Measurements from ENCODE around the gene BEST3. TPM values are rescaled to one million over a fixed set of nuclear protein-coding genes. Genes with fewer than 3 reads are reported as not detected.

Gene BEST3
- polyA plus RNA-seq, 1 donor from 2014 or later = not detected

DNA sequence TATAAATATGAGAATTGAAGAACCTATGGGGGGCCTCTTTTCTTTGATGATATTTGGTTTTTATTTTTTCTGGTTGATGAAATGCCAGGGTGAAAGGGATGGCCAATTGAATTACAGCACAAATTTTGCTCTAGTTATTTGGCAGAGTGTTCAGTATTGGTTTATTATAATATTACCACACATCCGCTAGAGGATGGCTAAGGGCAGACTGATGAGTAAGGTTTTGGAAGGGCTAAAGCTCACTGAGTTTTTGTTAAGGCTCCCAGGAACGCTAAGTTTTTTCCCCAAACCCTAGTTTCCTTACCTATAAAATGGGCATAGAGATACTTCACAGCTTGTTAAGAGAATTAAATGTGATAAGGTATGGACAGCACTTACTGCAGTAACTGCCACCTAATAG, 54.1 kb downstream of the BEST3 start:
- Mint-ChIP-seq H3K4me3 (no peak overlapping the region), H3K27ac (no peak overlapping the region), H3K9me3 (no peaks in the 10 kb centered on the region), H3K27me3 (peaks cover 11% of the 10 kb centered on the region), H3K36me3 (no peaks in the 10 kb centered on the region), H3K4me1 (no peaks in the 10 kb centered on the region)

DNA sequence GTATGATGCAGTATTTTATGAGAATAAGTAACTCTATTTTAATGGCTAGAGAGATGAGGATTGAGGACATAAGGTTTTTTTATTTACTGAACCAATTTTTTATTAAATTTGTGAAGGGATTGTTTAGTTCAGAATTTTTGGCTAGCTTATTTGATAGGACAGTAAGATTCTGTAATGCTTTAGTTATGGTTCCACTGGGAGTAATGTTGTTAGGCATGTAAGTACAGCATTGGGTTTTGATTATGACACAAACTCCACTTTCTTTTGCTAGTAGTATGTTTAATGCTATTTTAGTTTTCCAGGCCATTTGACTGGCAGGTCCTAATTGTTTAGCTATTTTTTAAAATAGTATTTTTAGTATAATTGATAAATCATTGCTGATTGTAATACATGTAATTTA, 54.6 kb downstream of the BEST3 start:
- no peak overlapping the region for H3K4me3 Mint-ChIP-seq
- H3K4me1 Mint-ChIP-seq = no peaks in the 10 kb centered on the region
- no peak overlapping the region for H3K27ac Mint-ChIP-seq
- H3K9me3 Mint-ChIP-seq = no peaks in the 10 kb centered on the region
- no peaks in the 10 kb centered on the region for H3K36me3 Mint-ChIP-seq
- H3K27me3 Mint-ChIP-seq = peaks cover 11% of the 10 kb centered on the region

DNA sequence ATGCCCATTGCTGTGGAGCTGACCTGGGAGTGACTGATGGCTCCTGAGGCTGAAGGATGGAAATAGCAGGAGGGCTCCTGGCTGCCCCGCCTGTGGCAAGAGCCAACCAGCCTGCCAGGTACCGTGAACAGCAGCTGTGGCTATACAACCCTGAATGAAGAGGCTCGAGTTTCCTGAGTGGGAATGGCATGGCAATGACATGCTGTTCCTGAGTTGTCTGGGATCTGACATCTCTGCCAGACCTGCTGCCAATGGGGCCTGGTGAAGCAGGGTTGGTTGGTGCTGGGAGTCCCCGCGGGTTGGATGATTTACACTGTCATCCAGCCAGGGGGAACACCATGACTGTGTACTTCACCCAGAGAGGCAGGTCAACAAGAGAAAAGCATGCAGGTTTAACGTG, 56.6 kb downstream of the BEST3 start:
- H3K4me1 Mint-ChIP-seq = no peaks in the 10 kb centered on the region
- H3K36me3 Mint-ChIP-seq = no peaks in the 10 kb centered on the region
- no peaks in the 10 kb centered on the region for H3K9me3 Mint-ChIP-seq
- no peak overlapping the region for H3K4me3 Mint-ChIP-seq
- H3K27me3 Mint-ChIP-seq = peaks cover 4% of the 10 kb centered on the region
- H3K27ac Mint-ChIP-seq = no peak overlapping the region

DNA sequence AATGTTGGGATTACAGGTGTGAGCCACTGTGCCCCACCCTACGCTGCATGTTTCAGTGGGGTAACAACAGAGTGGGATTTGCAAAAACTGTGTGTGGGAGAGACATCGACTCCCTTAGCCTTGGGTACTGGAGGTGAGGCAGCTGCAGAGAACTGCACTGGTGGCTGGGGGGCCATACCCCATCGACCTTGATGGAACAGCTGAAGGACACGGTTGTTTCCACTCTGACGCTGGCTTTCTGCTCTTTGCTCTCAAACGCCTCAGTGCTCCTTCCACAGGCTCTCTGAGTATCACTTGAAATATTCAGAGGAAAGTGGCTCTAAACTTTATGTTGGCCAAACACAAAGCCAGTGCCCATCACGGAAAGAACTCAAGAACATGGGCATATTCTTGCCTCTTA, 57.6 kb downstream of the BEST3 start:
- H3K4me1 Mint-ChIP-seq = no peaks in the 10 kb centered on the region
- no peak overlapping the region for H3K4me3 Mint-ChIP-seq
- no peak overlapping the region for H3K27ac Mint-ChIP-seq
- H3K9me3 Mint-ChIP-seq = no peaks in the 10 kb centered on the region
- no peaks in the 10 kb centered on the region for H3K36me3 Mint-ChIP-seq
- peaks cover 1% of the 10 kb centered on the region for H3K27me3 Mint-ChIP-seq

DNA sequence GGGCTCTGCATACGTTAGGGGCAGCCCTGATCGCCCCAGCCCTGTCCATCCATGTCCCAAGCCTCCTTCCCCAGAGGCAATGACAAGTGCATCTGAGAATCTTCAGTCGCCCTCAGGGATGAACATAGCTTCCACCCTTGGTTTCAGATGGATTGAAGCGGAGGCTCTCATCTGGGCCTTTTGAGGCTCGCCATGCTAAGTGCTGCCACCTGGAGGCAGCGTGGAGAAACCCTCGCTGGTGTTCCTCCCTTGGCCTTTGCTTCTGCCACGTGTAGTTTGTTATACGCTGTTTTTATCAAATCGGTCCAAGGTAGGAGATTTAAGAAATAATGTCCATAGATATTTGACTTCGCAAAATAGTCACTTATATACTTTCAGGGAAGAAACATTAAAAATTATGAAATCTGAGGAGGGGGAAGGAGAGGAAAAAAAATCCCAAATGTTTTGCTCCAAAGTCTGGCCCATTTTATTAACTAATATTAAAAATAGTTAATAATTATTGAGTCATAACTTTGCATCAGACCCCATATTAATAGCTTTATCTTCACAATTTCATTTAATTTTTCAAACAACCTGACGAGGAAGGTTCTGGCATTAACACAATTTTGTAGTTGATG, 59.6 kb downstream of the BEST3 start:
- H3K27me3 Mint-ChIP-seq = no peaks in the 10 kb centered on the region
- H3K36me3 Mint-ChIP-seq = no peaks in the 10 kb centered on the region
- H3K9me3 Mint-ChIP-seq = no peaks in the 10 kb centered on the region
- no peaks in the 10 kb centered on the region for H3K4me1 Mint-ChIP-seq
- H3K27ac Mint-ChIP-seq = no peak overlapping the region
- H3K4me3 Mint-ChIP-seq = no peak overlapping the region

DNA sequence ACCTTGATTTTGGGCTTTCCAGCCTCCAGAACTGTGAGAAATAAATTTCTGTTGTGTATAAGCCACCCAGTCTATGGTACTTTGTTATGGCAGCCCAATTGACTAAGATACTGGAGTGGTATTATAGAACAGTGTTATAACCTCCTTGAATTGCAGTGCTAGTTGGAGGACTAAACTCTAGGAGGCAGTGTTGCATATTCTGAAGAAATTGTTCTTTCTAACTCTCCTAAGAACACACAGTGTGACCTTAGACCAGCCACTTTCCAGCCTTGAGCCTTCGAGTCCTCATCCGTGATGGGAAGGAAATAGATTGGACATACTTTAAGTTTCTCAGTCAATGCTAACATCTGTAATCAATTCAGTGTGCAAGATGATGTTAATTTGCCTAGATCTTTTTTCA, 66.0 kb downstream of the BEST3 start:
- H3K27ac Mint-ChIP-seq = no peak overlapping the region
- no peaks in the 10 kb centered on the region for H3K36me3 Mint-ChIP-seq
- H3K4me3 Mint-ChIP-seq = no peak overlapping the region
- no peaks in the 10 kb centered on the region for H3K9me3 Mint-ChIP-seq
- H3K27me3 Mint-ChIP-seq = peaks cover 4% of the 10 kb centered on the region
- H3K4me1 Mint-ChIP-seq = no peaks in the 10 kb centered on the region

DNA sequence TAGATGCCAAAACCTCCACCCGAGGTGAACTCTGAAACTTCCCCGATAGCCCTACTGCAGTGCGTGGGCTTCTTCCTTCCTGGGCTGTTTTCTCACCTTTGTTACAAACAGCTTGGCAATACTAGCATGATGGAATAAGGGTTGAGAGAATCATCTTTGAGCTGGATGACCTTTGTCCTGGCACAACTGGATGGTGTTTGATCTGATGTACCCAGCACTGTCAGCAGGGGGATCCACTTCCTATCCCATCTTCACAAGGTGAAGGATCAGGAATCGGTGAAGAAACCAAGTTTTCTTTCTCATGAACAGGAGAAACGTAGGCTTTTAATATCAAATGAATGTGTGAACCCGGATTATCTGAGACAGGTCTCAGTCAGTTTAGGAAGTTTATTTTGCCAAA, 68.9 kb downstream of the BEST3 start:
- Mint-ChIP-seq H3K4me3 (no peak overlapping the region), H3K27ac (no peak overlapping the region), H3K9me3 (no peaks in the 10 kb centered on the region), H3K36me3 (no peaks in the 10 kb centered on the region), H3K27me3 (peaks cover 4% of the 10 kb centered on the region), H3K4me1 (no peaks in the 10 kb centered on the region)

DNA sequence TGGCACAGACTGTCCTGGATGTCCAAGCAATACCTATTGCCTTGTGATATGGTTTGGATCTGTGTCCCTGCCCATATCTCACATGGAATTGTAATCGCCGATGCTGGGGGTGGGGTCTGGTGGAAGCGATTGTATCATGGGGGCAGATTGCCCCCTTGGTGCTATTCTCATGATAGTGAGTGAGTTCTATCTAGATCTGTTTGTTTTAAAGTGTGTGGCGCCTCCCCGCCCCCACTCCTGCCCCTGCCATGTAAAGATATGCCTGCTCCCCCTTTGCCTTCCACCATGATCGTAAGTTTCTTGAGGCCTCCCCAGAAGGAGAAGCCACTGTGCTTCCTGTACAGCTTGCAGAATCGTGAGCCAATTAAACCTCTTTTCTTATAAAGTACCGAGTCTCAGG, 71.6 kb downstream of the BEST3 start:
- H3K36me3 Mint-ChIP-seq = no peaks in the 10 kb centered on the region
- no peak overlapping the region for H3K27ac Mint-ChIP-seq
- H3K9me3 Mint-ChIP-seq = no peaks in the 10 kb centered on the region
- H3K27me3 Mint-ChIP-seq = peaks cover 4% of the 10 kb centered on the region
- H3K4me3 Mint-ChIP-seq = no peak overlapping the region
- H3K4me1 Mint-ChIP-seq = no peaks in the 10 kb centered on the region

DNA sequence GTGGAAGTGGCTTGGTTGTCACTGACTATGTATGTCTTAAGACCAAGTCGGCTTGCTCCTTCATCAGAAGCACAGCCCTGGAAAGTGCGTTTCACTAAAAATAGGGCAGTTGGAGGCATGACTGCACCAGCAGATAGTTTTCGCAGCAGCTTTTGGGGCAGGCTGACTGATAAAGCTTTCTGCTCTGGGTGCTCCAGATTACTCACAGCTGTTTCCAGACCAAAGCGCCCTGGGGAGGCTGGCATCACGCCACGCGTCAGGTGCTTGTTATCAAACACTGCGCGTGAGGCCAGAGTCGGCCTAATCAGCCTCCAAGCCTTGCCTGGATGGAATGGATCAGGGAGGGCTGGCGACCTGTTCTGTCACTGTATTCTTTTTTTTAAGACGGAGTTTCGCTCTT, 75.1 kb downstream of the BEST3 start:
- H3K4me1 Mint-ChIP-seq = no peaks in the 10 kb centered on the region
- H3K9me3 Mint-ChIP-seq = no peaks in the 10 kb centered on the region
- H3K27ac Mint-ChIP-seq = no peak overlapping the region
- H3K27me3 Mint-ChIP-seq = peaks cover 7% of the 10 kb centered on the region
- no peaks in the 10 kb centered on the region for H3K36me3 Mint-ChIP-seq
- H3K4me3 Mint-ChIP-seq = no peak overlapping the region

DNA sequence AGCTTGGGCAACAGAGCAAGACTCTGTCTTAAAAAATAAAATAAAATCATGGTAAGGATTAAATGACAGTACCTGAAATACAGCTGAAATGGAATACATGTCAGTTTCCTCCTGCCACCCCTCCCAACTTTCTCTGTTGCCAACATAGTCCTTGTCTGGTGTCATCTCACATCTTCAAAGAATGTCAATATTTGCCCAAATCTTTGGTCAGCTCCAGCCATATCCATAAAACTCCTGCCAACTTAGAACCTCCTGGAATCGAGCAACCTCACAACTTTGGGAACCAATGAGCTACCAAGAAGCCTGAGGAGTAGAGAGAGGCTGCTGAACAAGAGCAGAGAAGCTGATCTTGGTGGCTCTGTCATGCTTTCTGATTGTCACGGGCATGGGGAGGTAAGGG, 77.6 kb downstream of the BEST3 start:
- Mint-ChIP-seq H3K4me3 (no peak overlapping the region), H3K27ac (no peak overlapping the region), H3K4me1 (no peaks in the 10 kb centered on the region), H3K9me3 (no peaks in the 10 kb centered on the region), H3K36me3 (no peaks in the 10 kb centered on the region), H3K27me3 (peaks cover 8% of the 10 kb centered on the region)

DNA sequence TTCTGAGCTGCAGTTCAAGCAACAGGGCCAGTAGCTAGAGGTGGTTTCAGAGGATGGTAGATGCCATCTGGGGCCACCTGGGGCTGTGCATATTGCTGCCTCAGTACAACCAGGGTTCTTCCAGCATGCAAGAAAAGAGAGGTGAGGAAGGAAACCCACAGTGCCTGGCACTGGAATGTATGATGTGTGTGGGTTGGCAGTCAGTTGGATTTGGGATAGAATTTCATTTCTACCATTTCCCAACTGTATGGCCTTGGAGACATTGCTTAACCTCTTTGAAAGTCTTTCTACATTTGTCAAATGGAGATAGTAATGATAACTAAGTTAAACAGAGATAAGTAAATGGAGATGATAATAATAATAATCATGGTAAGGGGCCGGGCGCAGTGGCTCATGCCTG, 78.2 kb downstream of the BEST3 start:
- no peaks in the 10 kb centered on the region for H3K4me1 Mint-ChIP-seq
- H3K27ac Mint-ChIP-seq = peak overlapping the region in 1 of 3 donors; percentile 45
- no peaks in the 10 kb centered on the region for H3K36me3 Mint-ChIP-seq
- H3K27me3 Mint-ChIP-seq = peaks cover 8% of the 10 kb centered on the region
- no peak overlapping the region for H3K4me3 Mint-ChIP-seq
- H3K9me3 Mint-ChIP-seq = no peaks in the 10 kb centered on the region

DNA sequence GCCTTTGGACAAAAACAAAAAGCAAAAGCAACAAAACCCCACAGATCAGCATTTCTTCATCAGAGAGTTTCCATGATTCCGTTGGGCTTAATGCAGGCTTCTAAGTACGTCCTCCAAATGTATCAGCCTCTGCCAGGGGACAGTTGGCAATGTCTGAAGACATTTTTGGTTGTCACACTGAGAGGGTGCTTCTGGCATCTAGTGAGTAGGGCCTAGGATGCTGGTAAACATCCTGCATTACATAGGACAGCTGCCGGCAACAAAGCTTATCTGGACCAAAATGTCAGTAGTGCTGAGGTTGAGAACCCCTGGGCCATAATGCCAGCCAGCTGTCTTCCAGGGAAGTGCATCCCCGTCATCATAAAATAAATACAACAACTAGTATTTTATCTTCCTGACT, 79.0 kb downstream of the BEST3 start:
- Mint-ChIP-seq H3K4me3 (no peak overlapping the region), H3K36me3 (no peaks in the 10 kb centered on the region), H3K9me3 (no peaks in the 10 kb centered on the region), H3K27ac (peak overlapping the region in 1 of 3 donors; percentile 45), H3K27me3 (peaks cover 8% of the 10 kb centered on the region), H3K4me1 (no peaks in the 10 kb centered on the region)

DNA sequence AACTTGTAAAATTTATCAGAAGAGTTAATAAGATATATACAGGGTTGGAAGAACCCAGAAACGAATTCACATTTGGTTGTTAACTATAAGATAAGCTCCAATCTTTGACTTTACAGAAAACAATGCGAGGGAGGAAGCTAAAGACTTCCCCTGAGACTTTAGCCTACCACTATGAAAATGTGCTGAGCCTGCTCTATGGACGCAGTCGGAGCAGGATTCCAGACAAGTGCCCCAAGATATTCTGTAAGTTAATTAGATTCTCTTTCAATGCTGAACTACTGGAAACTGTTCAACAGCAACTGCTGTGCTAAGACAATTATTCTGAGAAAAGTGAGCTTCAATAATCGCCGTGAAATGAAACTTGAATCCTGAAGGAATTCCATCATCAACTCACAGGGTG, 80.1 kb downstream of the BEST3 start:
- peaks cover 8% of the 10 kb centered on the region for H3K27me3 Mint-ChIP-seq
- no peaks in the 10 kb centered on the region for H3K9me3 Mint-ChIP-seq
- no peaks in the 10 kb centered on the region for H3K36me3 Mint-ChIP-seq
- no peak overlapping the region for H3K27ac Mint-ChIP-seq
- H3K4me1 Mint-ChIP-seq = no peaks in the 10 kb centered on the region
- no peak overlapping the region for H3K4me3 Mint-ChIP-seq

DNA sequence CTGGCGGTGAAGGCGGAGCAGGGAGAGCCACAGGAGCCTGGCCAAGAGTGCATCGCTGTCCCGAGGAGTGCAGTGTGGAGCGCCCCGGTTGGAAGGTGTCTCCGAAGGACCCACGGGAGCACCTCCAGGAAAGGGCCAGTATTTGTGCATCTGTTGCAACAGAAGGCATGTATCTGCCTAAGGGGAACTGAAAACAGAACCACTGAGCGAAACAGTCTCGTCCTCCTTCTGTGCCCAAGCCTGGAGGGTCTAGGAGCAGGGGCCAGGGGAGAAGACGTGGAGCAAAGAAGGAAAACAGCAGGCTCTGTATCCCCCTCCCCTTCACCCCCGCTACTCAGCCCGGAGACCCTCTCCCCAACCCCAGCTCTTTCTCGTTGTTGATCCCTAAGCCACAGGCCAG, 83.1 kb downstream of the BEST3 start:
- H3K27ac Mint-ChIP-seq = no peak overlapping the region
- no peaks in the 10 kb centered on the region for H3K9me3 Mint-ChIP-seq
- no peaks in the 10 kb centered on the region for H3K4me1 Mint-ChIP-seq
- H3K36me3 Mint-ChIP-seq = no peaks in the 10 kb centered on the region
- H3K4me3 Mint-ChIP-seq = peak overlapping the region in 1 of 4 donors; percentile 19
- H3K27me3 Mint-ChIP-seq = peaks cover 6% of the 10 kb centered on the region

DNA sequence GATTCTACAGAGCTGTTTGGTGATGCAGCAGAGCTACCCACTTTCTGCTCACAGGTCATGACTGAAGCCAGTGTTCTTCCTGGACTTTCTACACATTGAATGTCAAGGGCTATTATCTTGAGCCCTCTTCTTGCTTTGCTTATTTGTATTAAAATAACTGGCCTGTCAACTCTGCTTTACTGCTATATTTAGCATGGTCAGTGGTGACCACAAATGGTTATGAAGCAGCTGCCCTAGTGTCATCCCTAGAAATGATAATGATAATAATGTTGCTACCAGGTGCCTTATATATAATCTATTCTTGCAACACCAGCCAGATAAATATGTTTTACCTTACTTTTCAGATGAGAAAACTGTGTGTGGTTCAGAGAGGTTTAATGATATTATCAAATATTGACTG, 85.8 kb downstream of the BEST3 start:
- H3K27ac Mint-ChIP-seq = no peak overlapping the region
- H3K4me3 Mint-ChIP-seq = no peak overlapping the region
- no peaks in the 10 kb centered on the region for H3K36me3 Mint-ChIP-seq
- H3K27me3 Mint-ChIP-seq = no peaks in the 10 kb centered on the region
- peaks cover 0 to 1% (median 0%) of the 10 kb centered on the region in 3 donors for H3K4me1 Mint-ChIP-seq
- no peaks in the 10 kb centered on the region for H3K9me3 Mint-ChIP-seq

DNA sequence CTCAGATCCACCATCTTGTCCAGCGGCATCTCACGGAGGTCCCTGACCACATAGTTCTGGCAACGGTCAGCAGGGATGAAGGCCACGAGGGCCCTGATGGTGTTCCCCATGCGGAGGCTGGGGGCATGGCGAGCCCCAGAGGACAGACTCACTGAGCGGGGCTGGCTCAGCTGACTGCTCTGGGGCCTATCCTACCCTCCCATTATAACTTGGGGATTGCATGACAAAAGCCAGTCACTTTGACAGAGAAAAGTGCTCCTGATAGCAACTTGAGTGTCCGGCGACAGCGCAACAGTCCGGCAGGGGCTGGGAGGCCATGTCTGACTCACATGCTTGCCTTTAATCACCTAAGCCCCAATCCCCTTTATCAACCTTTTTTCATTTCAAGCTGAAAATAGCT, 88.4 kb downstream of the BEST3 start, which contains the start of gene LRRC10:
LRRC10 (minus strand) TSS at position 179 of the 400 bp plus-strand sequence; CDS start at position 110, 69 bp downstream.
- Mint-ChIP-seq H3K4me1 (peaks cover 0 to 1% (median 0%) of the 10 kb centered on the region in 3 donors), H3K4me3 (no peak within 1 kb of the TSS), H3K27ac (no peak within 1 kb of the TSS), H3K9me3 (no peaks in the 10 kb centered on the region), H3K36me3 (no peaks in the 10 kb centered on the region), H3K27me3 (no peaks in the 10 kb centered on the region)

DNA sequence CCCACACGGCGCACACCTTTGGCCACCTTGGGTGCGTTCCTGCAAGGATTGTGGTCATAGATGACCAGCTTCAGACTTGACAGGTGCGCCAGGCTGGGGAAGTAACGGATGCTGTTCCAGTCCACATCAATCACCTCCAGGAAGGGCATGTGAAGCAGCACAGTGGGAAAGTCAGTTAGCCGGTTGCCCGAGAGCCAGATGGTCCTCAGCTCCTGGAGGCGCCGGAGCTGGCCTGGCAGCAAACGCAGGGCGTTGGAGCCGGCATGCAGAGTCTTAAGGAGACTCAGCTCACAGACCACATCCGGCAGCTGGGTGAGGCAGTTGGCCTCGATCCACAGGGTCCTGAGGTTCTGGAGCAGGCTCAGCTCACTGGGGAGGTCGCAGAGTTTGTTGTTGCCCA, 89.0 kb downstream of the BEST3 start:
- Mint-ChIP-seq H3K4me3 (no peak overlapping the region), H3K36me3 (no peaks in the 10 kb centered on the region), H3K4me1 (peaks cover 0 to 1% (median 0%) of the 10 kb centered on the region in 3 donors), H3K27ac (no peak overlapping the region), H3K9me3 (no peaks in the 10 kb centered on the region), H3K27me3 (no peaks in the 10 kb centered on the region)
